ENCODE results near the gene TLDC2. TPM values are rescaled to one million over a fixed set of nuclear protein-coding genes. Genes with fewer than 3 reads are reported as not detected.
"Not testable (repeated sequence)": the region's sequence is repeated elsewhere in the genome, so short reads cannot be mapped to it uniquely, and the experiment has no call there.

TLDC2 gene
- total RNA-seq, 4 donors from 2014 or later: 22.3 to 114 (median 70.1) TPM

GRCh38 chr20:36925234-36925633, 49.3 kb downstream of the TLDC2 start:
- peak in 1 of 3 donors; percentile 11 for DNase-seq

GRCh38 chr20:36926653-36927200, 50.8 kb downstream of the TLDC2 start:
- no peak for DNase-seq
- no peak for TF ChIP-seq POLR2A (IDR thresholded peaks at IDR 0.05)
- TF ChIP-seq CTCF (IDR thresholded peaks at IDR 0.05): no peak
- Histone ChIP-seq H3K27me3 (no peaks in the 10 kb centered on the region), H3K36me3 (peaks cover 0 to 78% (median 0%) of the 10 kb centered on the region in 3 donors), H3K27ac (no peak overlapping the region), H3K4me3 (no peak overlapping the region), H3K4me1 (peaks cover 0 to 19% (median 0%) of the 10 kb centered on the region in 4 donors), H3K9me3 (no peaks in the 10 kb centered on the region)

More at GRCh38 chr20:36925234-36925633, 49.3 kb downstream of the TLDC2 start:
- peaks cover 0 to 7% (median 0%) of the 10 kb centered on the region in 4 donors for H3K4me1 ChIP-seq
- H3K9me3 ChIP-seq: no peaks in the 10 kb centered on the region
- H3K36me3 ChIP-seq: peaks cover 0 to 83% (median 0%) of the 10 kb centered on the region in 3 donors
- TF ChIP-seq CTCF (IDR thresholded peaks at IDR 0.05) (no peak), POLR2A (IDR thresholded peaks at IDR 0.05) (no peak)
- H3K27me3 ChIP-seq: no peaks in the 10 kb centered on the region
- no peak overlapping the region for H3K4me3 ChIP-seq
- H3K27ac ChIP-seq: peak overlapping the region in 1 of 4 donors; percentile 22

GRCh38 chr20:36927704-36928103, 51.8 kb downstream of the TLDC2 start:
- Histone ChIP-seq H3K36me3 (peaks cover 0 to 81% (median 0%) of the 10 kb centered on the region in 3 donors), H3K27me3 (no peaks in the 10 kb centered on the region), H3K4me3 (no peak overlapping the region), H3K27ac (no peak overlapping the region), H3K9me3 (no peaks in the 10 kb centered on the region), H3K4me1 (peaks cover 0 to 22% (median 0%) of the 10 kb centered on the region in 4 donors)
- TF ChIP-seq CTCF (IDR thresholded peaks at IDR 0.05) (no peak), POLR2A (IDR thresholded peaks at IDR 0.05) (no peak)
- DNase-seq: peak in 2 of 3 donors; percentile 15 to 47

- no peaks in the 10 kb centered on the region for H3K9me3 ChIP-seq
- TF ChIP-seq CTCF (IDR thresholded peaks at IDR 0.05): no peak
- no peak for TF ChIP-seq POLR2A (IDR thresholded peaks at IDR 0.05)
- H3K4me3 ChIP-seq: no peak overlapping the region
- no peaks in the 10 kb centered on the region for H3K27me3 ChIP-seq
- peaks cover 0 to 23% (median 0%) of the 10 kb centered on the region in 4 donors for H3K4me1 ChIP-seq
- H3K36me3 ChIP-seq: peaks cover 0 to 84% (median 0%) of the 10 kb centered on the region in 3 donors
- DNase-seq: peak in 1 of 3 donors; percentile 25
- peak overlapping the region in 3 of 4 donors; percentile 28 to 70 (median 64) for H3K27ac ChIP-seq
These were observed 53.4 kb downstream of the TLDC2 start for GRCh38 chr20:36929290-36929689.

GRCh38 chr20:36929691-36930090, 53.8 kb downstream of the TLDC2 start:
- H3K27ac ChIP-seq: peak overlapping the region in 3 of 4 donors; percentile 29 to 70 (median 64)
- peaks cover 0 to 82% (median under 1%) of the 10 kb centered on the region in 3 donors for H3K36me3 ChIP-seq
- H3K9me3 ChIP-seq: no peaks in the 10 kb centered on the region
- no peak for TF ChIP-seq CTCF (IDR thresholded peaks at IDR 0.05)
- TF ChIP-seq POLR2A (IDR thresholded peaks at IDR 0.05): no peak
- H3K4me3 ChIP-seq: no peak overlapping the region
- no peaks in the 10 kb centered on the region for H3K27me3 ChIP-seq
- H3K4me1 ChIP-seq: peaks cover 0 to 23% (median 0%) of the 10 kb centered on the region in 4 donors
- DNase-seq: peak in 1 of 3 donors; percentile 25

- DNase-seq: peak in 1 of 3 donors; percentile 54
- H3K4me3 ChIP-seq, H3K9me3 ChIP-seq, H3K27me3 ChIP-seq: not testable (repeated sequence)
- Histone ChIP-seq H3K27ac (peak overlapping the region in 3 of 4 donors; percentile 61 to 69 (median 64)), H3K36me3 (peaks cover 0 to 71% (median 3%) of the 10 kb centered on the region in 3 donors), H3K4me1 (peaks cover 0 to 38% (median 0%) of the 10 kb centered on the region in 4 donors)
These were observed 56.1 kb downstream of the TLDC2 start for GRCh38 chr20:36932067-36932466.

All from Peyer's patch (tissue), 4 donors.